Body of pancreas (tissue), 4 donors: Measurements from ENCODE around the gene CYB561D2.

Experiments used
- CTCF ChIP-seq, 7 experiments: fragments of 450-650 bp in 4 of 7; fragments of 200-600 bp in 3 of 7; sonication (generic) in 3 of 7; IDR thresholded peaks; one replicate each; pipeline ENCODE4 v1.5.1; 2016 to 2019; ENCODE audit warnings: antibody characterized with exemption in 7 of 7
- POLR2A ChIP-seq, 3 donors: fragments of 450-650 bp; IDR thresholded peaks; one replicate each; pipeline ENCODE4 v1.6.1; 2016; ENCODE audit warnings: antibody characterized with exemption in 3 of 3, mild to moderate bottlenecking in 2 of 3

- TF ChIP-seq CTCF (IDR thresholded peaks at IDR 0.05) (no peak), POLR2A (IDR thresholded peaks at IDR 0.05) (no peak)
These were observed 38.7 kb downstream of the CYB561D2 start for GRCh38 chr3:50389414-50389767.
